PC-9 (cell line): ENCODE measurements around the gene RBFOX1.

Source experiments
- EZH2 ChIP-seq: fragments of 200-600 bp; sonication (generic); IDR thresholded peaks from 2 replicates; pipeline ENCODE4 v1.8.0; 2017; ENCODE audit warnings: antibody characterized with exemption, low read depth
- TF ChIP-seq, protein P1 (sequence below): fragments of 200-600 bp; sonication (generic); conservative IDR thresholded peaks from 2 replicates; pipeline ENCODE4 v1.6.1; 2017; ENCODE audit warnings: mixed run types, antibody characterized with exemption, mild to moderate bottlenecking, moderate library complexity

GRCh38 chr16:7508656-7509055, 176.0 kb downstream of the RBFOX1 start:
- TF ChIP-seq, protein P1, sequence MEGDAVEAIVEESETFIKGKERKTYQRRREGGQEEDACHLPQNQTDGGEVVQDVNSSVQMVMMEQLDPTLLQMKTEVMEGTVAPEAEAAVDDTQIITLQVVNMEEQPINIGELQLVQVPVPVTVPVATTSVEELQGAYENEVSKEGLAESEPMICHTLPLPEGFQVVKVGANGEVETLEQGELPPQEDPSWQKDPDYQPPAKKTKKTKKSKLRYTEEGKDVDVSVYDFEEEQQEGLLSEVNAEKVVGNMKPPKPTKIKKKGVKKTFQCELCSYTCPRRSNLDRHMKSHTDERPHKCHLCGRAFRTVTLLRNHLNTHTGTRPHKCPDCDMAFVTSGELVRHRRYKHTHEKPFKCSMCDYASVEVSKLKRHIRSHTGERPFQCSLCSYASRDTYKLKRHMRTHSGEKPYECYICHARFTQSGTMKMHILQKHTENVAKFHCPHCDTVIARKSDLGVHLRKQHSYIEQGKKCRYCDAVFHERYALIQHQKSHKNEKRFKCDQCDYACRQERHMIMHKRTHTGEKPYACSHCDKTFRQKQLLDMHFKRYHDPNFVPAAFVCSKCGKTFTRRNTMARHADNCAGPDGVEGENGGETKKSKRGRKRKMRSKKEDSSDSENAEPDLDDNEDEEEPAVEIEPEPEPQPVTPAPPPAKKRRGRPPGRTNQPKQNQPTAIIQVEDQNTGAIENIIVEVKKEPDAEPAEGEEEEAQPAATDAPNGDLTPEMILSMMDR, result no peak
- TF ChIP-seq EZH2, result no peak
